HG03045 (cell line): Measurements from ENCODE around the gene LBX2.

ENCODE experiments used
- ATAC-seq: cut with Tn5 transposase; IDR thresholded peaks from one replicate; pipeline ENCODE4 v1.9.1; 2021; ENCODE audit warnings: mild to moderate bottlenecking, moderate library complexity; ENCODE audit not compliant: unreplicated experiment

The LBX2 gene

GRCh38 chr2:74505448-74506246 lies 6.2 kb upstream of the LBX2 start:
- ATAC-seq: no peak

GRCh38 chr2:74504591-74504990 lies 5.2 kb upstream of the LBX2 start:
- no peak for ATAC-seq

GRCh38 chr2:74503506-74504475 lies 4.4 kb upstream of the LBX2 start:
- no peak for ATAC-seq

GRCh38 chr2:74502720-74503505 lies 3.5 kb upstream of the LBX2 start:
- no peak for ATAC-seq

- no peak for ATAC-seq
Measured at GRCh38 chr2:74502147-74502719, 2.8 kb upstream of the LBX2 start.

GRCh38 chr2:74501335-74502071 lies 2.1 kb upstream of the LBX2 start:
- no peak for ATAC-seq

- no peak for ATAC-seq
Measured at GRCh38 chr2:74500578-74500946, 1.2 kb upstream of the LBX2 start.

- ATAC-seq: no peak
Measured at GRCh38 chr2:74499940-74500577, 656 bp upstream of the LBX2 start.

GRCh38 chr2:74498500-74499266 lies 720 bp downstream of the LBX2 start:
- no peak for ATAC-seq

- no peak for ATAC-seq
Measured at GRCh38 chr2:74497777-74498499, 1.5 kb downstream of the LBX2 start.

- no peak for ATAC-seq
Measured at GRCh38 chr2:74496997-74497776, 2.2 kb downstream of the LBX2 start.

GRCh38 chr2:74495440-74495839 lies 4.0 kb downstream of the LBX2 start:
- no peak for ATAC-seq

GRCh38 chr2:74493546-74493945 lies 5.9 kb downstream of the LBX2 start:
- no peak for ATAC-seq

- no peak for ATAC-seq
Measured at GRCh38 chr2:74491648-74492544, 7.5 kb downstream of the LBX2 start.

GRCh38 chr2:74489906-74490305 lies 9.5 kb downstream of the LBX2 start:
- ATAC-seq: no peak
